ENCODE data around the gene DDC.

DNA sequence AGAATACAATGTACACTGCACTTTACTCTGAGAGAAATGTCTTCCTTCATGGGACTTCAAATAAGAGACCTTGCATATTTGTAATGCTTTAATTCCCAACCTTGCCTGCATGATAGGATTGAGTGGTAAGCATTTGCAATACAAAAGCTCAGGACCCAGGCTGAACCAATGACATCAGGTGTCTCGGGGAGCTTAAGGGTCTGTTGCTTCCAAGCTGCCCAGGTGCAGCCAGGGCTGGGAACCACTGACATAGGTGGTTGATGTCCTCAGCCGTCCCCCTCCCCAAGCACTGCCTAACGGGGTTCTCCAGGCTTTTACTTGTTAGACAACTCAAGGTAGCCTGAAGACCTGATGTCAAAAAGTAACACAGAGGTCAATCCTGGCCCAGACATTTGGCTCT is 144.2 kb downstream of the DDC start:
- TF ChIP-seq POLR2AphosphoS5 (IDR thresholded peaks at IDR 0.05) (no peak), POLR2A (IDR thresholded peaks at IDR 0.05) (no peak)
- TF ChIP-seq, protein P1, sequence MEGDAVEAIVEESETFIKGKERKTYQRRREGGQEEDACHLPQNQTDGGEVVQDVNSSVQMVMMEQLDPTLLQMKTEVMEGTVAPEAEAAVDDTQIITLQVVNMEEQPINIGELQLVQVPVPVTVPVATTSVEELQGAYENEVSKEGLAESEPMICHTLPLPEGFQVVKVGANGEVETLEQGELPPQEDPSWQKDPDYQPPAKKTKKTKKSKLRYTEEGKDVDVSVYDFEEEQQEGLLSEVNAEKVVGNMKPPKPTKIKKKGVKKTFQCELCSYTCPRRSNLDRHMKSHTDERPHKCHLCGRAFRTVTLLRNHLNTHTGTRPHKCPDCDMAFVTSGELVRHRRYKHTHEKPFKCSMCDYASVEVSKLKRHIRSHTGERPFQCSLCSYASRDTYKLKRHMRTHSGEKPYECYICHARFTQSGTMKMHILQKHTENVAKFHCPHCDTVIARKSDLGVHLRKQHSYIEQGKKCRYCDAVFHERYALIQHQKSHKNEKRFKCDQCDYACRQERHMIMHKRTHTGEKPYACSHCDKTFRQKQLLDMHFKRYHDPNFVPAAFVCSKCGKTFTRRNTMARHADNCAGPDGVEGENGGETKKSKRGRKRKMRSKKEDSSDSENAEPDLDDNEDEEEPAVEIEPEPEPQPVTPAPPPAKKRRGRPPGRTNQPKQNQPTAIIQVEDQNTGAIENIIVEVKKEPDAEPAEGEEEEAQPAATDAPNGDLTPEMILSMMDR (IDR thresholded peaks at IDR 0.05), result no peak
